NCI-H524 treated with DMSO at 0.1 percent for 48 hours (cell line): ENCODE data around the gene SPATA9.

Experiments used
- DNase-seq: peaks from one replicate; lab custom pipeline; 2025; lab: John Stamatoyannopoulos, UW

SPATA9 gene

GRCh38 chr5:95619096-95619495 is 63.7 kb downstream of the SPATA9 start:
- DNase-seq, result no peak

- DNase-seq, result no peak
Observed at GRCh38 chr5:95617057-95617456, 65.7 kb downstream of the SPATA9 start.

- DNase-seq, result no peak
Observed at GRCh38 chr5:95615164-95615467, 67.7 kb downstream of the SPATA9 start.

GRCh38 chr5:95613514-95613913 is 69.3 kb downstream of the SPATA9 start:
- DNase-seq, result no peak

- no peak for DNase-seq
Observed at GRCh38 chr5:95611396-95611795, 71.4 kb downstream of the SPATA9 start.

- no peak for DNase-seq
Observed at GRCh38 chr5:95610546-95610945, 72.2 kb downstream of the SPATA9 start.

GRCh38 chr5:95609711-95610110 is 73.1 kb downstream of the SPATA9 start:
- no peak for DNase-seq
